ENCODE measurements around the gene NPAS2.

Gene NPAS2

DNA sequence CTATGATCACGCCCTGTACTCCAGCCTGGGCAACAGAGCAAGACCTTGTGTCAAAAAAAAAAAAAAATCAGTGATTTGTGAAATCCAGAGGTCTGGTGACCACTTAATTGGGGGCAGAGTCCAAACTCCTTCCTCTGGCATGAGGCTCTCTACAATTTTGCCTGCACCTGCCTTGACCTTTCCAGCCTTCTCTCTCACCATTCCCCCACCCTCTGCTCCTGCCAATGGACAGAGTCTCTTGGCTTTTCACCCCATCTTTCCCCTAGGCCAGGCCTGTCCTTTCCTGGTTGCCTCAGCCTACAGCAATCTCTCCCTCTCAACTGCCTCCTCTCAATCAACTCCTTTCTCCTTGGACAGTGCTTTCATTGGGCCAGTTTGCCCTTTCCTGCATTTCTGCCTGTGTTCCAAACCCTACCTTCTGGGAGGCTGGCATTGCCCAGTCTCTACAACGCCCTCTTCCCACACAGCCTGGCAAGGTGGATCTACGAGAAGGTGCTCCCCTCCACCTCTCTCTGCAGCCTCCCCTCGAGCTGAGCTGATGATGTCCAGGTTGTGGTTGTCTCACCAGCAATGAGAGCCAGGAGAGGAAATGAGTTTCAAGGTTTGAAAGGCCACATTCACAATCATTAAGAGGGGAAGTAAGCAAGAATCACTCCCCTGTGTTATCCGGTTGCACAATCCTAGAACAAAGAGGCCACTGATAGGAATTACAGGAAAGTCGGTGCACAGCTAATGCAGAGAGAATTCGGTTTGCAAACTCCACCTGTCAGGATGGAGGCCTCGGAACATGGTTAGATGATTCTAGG, 39.5 kb upstream of the NPAS2 start:
- H3K9me3 ChIP-seq (ENCODE audit: insufficient read depth, low read depth, low read length): no peaks in the 10 kb centered on the region; the same call in 1 of the 2 replicates

DNA sequence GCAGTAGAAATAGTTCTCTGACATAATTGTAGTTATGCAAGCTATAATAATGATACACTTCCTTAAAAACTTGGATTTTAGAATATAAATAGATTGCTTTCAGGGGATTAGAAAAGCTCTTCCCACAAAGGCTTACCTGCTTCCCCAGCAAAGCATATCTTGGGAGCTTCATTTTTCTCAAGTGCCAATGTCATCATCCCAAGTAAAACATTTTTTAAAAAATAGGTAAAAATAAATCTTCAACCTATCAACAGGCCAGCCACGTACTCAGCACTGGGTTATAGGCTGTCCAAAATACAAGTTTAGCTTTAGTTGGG, 39.0 kb upstream of the NPAS2 start:
- Histone ChIP-seq H3K4me3 (ENCODE audit: low read length, poor library complexity, severe bottlenecking) (no peak overlapping the region), H4K20me1 (ENCODE audit: insufficient read depth, low read length, poor library complexity, severe bottlenecking) (no peaks in the 10 kb centered on the region), H3K4me1 (ENCODE audit: insufficient read depth, low read length, poor library complexity, severe bottlenecking) (no peaks in the 10 kb centered on the region), H3K27me3 (ENCODE audit: insufficient read depth, low read length, poor library complexity, severe bottlenecking) (no peaks in the 10 kb centered on the region), H3F3A (ENCODE audit: low read depth) (no peaks in the 10 kb centered on the region), H3K9me3 (ENCODE audit: insufficient read depth, low read depth, low read length) (no peaks in the 10 kb centered on the region; the same call in 1 of the 2 replicates), H3K9ac (ENCODE audit: low read depth, low read length, poor library complexity, severe bottlenecking) (no peak overlapping the region), H3K79me2 (ENCODE audit: insufficient read depth, low read length) (no peaks in the 10 kb centered on the region), H3K9me2 (replicated peaks; ENCODE audit: low read depth, low read length) (no peaks in the 10 kb centered on the region), H2AFZ (ENCODE audit: low read length) (no peak overlapping the region), H3K4me2 (ENCODE audit: low read depth, low read length, poor library complexity, severe bottlenecking) (no peak overlapping the region), H3K36me3 (ENCODE audit: insufficient read depth, low read length) (no peaks in the 10 kb centered on the region)
- TF ChIP-seq EZH2phosphoT487 (IDR thresholded peaks at IDR 0.05; ENCODE audit: borderline replicate concordance): no peak
- TF ChIP-seq, protein P1, sequence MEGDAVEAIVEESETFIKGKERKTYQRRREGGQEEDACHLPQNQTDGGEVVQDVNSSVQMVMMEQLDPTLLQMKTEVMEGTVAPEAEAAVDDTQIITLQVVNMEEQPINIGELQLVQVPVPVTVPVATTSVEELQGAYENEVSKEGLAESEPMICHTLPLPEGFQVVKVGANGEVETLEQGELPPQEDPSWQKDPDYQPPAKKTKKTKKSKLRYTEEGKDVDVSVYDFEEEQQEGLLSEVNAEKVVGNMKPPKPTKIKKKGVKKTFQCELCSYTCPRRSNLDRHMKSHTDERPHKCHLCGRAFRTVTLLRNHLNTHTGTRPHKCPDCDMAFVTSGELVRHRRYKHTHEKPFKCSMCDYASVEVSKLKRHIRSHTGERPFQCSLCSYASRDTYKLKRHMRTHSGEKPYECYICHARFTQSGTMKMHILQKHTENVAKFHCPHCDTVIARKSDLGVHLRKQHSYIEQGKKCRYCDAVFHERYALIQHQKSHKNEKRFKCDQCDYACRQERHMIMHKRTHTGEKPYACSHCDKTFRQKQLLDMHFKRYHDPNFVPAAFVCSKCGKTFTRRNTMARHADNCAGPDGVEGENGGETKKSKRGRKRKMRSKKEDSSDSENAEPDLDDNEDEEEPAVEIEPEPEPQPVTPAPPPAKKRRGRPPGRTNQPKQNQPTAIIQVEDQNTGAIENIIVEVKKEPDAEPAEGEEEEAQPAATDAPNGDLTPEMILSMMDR (conservative IDR thresholded peaks at IDR 0.05; ENCODE audit: low read length): no peak

More for the DNA sequence above, 39.5 kb upstream of the NPAS2 start:
- Histone ChIP-seq H3K9ac (ENCODE audit: low read depth, low read length, poor library complexity, severe bottlenecking) (no peak overlapping the region), H3K79me2 (ENCODE audit: insufficient read depth, low read length) (no peaks in the 10 kb centered on the region), H3K4me2 (ENCODE audit: low read depth, low read length, poor library complexity, severe bottlenecking) (no peak overlapping the region), H2AFZ (ENCODE audit: low read length) (no peak overlapping the region), H4K20me1 (ENCODE audit: insufficient read depth, low read length, poor library complexity, severe bottlenecking) (no peaks in the 10 kb centered on the region), H3K4me1 (ENCODE audit: insufficient read depth, low read length, poor library complexity, severe bottlenecking) (no peaks in the 10 kb centered on the region), H3K4me3 (ENCODE audit: low read length, poor library complexity, severe bottlenecking) (no peak overlapping the region), H3K27me3 (ENCODE audit: insufficient read depth, low read length, poor library complexity, severe bottlenecking) (no peaks in the 10 kb centered on the region), H3K9me2 (replicated peaks; ENCODE audit: low read depth, low read length) (no peaks in the 10 kb centered on the region), H3K36me3 (ENCODE audit: insufficient read depth, low read length) (no peaks in the 10 kb centered on the region), H3F3A (ENCODE audit: low read depth) (no peaks in the 10 kb centered on the region)
- TF ChIP-seq, protein P1 (conservative IDR thresholded peaks at IDR 0.05; ENCODE audit: low read length): no peak
- TF ChIP-seq EZH2phosphoT487 (IDR thresholded peaks at IDR 0.05; ENCODE audit: borderline replicate concordance): no peak

DNA sequence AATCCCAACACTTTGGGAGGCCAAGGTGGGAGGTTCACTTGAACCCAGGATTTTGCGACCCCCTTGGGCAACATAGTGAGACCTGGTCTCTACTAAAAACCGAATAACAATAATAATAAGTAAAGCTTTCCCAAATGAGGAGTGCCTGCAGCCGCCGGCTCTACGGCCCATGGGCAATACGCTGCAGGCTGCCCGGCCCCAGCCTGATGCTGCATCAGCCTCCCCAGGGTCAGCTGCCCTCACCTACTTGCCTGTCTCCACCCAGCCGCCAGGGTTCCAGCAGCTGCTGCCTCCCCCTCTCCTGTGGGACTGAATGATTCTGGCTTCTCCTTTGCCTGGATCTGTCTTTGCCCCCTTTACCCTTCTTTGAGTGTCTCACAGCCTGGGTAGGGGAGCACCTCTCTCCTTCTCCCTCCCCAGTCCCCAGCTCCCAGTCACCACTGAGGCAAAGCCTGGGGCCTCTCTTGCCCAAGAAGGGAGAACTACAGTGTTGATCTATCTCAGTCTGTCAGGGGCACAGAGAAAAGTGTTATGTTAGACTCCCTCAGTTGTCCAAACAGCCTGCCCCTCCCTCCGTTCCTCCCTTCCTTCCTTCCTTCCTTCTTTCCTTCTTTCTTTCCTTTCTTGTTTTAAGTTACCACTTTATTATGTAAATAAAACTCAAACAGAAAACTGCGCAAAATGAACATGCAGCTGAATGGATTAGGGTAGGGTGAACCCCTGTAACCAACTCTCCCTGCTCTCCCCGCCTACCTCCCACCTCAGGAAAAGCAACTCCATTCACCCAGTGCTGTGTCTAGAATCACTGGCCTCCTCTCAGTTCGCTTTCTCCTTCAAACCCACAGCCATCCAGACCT, 38.2 kb upstream of the NPAS2 start:
- TF ChIP-seq EZH2phosphoT487 (IDR thresholded peaks at IDR 0.05; ENCODE audit: borderline replicate concordance): no peak
- TF ChIP-seq, protein P1 (conservative IDR thresholded peaks at IDR 0.05; ENCODE audit: low read length): no peak
- no peak overlapping the region for H3K4me2 ChIP-seq (ENCODE audit: low read depth, low read length, poor library complexity, severe bottlenecking)
- no peaks in the 10 kb centered on the region for H3K27me3 ChIP-seq (ENCODE audit: insufficient read depth, low read length, poor library complexity, severe bottlenecking)
- no peak overlapping the region for H2AFZ ChIP-seq (ENCODE audit: low read length)
- no peaks in the 10 kb centered on the region for H3K9me2 ChIP-seq (replicated peaks; ENCODE audit: low read depth, low read length)
- H3K9ac ChIP-seq (ENCODE audit: low read depth, low read length, poor library complexity, severe bottlenecking): no peak overlapping the region
- no peaks in the 10 kb centered on the region; the same call in 1 of the 2 replicates for H3K9me3 ChIP-seq (ENCODE audit: insufficient read depth, low read depth, low read length)
- no peak overlapping the region for H3K4me3 ChIP-seq (ENCODE audit: low read length, poor library complexity, severe bottlenecking)
- no peaks in the 10 kb centered on the region for H4K20me1 ChIP-seq (ENCODE audit: insufficient read depth, low read length, poor library complexity, severe bottlenecking)
- no peaks in the 10 kb centered on the region for H3F3A ChIP-seq (ENCODE audit: low read depth)
- no peaks in the 10 kb centered on the region for H3K4me1 ChIP-seq (ENCODE audit: insufficient read depth, low read length, poor library complexity, severe bottlenecking)
- H3K36me3 ChIP-seq (ENCODE audit: insufficient read depth, low read length): no peaks in the 10 kb centered on the region
- H3K79me2 ChIP-seq (ENCODE audit: insufficient read depth, low read length): no peaks in the 10 kb centered on the region

All from Loucy (cell line).